Stimulated activated CD8-positive, alpha-beta memory T cell treated with anti-CD3 and anti-CD28 coated beads, Interleukin-12 subunit alpha, Interleukin-12 subunit beta, amount 100 ng/mL, for 4 hours (primary cell): ENCODE results near the gene ITSN2.

ENCODE experiments used
- DNase-seq: peaks from one replicate; pipeline ENCODE4 v3.0.0-alpha.2; 2020; ENCODE audit warnings: low read depth

Gene ITSN2

DNA sequence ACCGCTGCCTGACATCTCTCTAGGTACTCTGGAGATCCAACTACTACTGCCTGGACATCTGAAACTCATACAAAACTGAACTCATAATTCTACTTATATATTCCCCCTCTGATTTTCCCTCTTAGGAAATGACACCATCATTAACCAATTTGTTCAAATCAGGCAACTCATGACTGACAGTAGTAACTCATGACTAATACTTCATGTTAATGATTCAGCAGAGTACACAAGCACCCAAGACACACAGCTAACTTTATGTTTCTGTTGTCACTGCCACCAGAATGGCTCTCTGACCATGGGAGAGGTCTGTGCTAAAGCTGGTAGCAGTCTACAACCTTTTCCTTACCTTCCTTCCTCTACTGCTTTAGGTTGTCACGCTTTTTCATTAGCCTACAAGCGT lies 91.1 kb downstream of the ITSN2 start:
- DNase-seq = no peak

DNA sequence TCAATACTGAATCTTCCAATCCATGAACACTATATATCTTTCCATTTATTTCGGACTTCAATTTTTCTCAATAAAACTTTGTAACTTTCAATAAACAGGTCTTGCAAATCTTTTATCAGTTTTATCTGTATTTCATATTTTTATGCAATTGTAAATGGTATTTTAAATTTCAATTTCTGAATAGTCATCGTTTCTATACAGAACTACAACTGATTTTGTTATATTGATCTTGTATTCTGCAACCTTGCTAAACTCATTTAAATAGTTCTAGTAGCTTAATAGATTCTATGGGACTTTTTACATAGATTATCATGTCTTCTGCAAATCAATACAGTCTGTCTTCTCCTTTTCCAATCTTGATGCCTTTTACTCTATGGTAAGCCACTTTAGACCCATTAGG lies 95.1 kb downstream of the ITSN2 start:
- no peak for DNase-seq

DNA sequence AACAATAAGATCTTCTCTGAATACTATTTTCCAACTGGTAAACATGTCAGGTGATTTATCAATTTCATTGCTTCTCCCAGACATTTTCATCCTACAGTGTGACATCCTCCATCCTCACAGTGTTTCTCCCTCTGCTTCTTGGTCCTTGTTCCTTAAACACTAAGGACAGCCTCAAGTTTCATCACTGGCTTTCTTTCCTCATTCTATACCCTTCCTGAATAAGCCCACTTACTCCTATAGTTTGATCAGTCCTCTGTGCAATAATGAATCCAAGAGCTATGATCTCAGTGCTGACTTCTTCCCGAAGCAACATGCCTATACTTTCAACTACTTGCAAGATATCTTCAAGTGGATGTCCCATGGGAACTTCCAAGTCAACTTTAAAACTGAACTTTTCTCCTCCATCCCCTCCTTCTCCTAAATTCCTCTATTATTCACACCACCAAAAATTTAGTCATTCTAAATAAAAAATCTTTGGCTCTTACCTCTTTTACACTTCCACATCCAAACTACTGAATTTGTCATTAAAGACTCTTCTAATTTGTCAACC lies 97.8 kb downstream of the ITSN2 start:
- DNase-seq = no peak

DNA sequence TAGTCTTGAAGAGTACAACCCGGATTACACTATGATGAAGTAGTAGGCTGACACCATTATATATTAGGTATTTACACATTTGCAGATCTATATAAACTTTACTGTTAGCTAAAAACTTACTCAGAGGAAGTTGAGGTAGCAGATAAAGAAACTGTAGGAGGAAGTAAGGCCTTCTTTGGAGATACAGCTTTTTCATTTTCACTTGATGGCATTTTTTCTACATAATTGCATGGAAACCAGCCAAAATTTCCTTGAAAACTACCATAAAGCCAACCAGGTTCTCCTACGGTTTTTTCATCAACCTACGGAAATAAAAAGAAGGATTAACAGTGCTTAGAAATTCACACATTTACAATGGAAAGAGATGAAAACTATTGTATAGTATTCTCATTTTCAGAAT lies 98.9 kb downstream of the ITSN2 start:
- no peak for DNase-seq

DNA sequence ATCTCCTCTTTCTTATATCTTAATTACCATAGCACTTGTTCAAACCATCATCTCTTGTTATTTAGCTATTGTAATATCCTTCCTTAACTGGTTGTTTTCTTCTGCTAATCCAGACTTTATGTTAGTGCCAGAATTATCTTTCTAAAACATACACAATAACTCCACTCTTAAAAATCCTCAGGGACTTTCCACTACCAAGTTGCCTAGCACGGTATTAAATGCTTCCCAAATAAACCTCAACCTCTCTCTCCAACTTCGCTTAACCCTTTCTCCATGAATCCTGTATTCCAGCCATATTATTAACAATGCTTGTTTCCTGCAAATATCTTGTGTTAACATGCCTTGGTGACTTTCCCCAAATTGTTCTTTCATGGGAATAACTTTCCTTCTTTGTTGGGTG lies 101.0 kb downstream of the ITSN2 start:
- DNase-seq = no peak

DNA sequence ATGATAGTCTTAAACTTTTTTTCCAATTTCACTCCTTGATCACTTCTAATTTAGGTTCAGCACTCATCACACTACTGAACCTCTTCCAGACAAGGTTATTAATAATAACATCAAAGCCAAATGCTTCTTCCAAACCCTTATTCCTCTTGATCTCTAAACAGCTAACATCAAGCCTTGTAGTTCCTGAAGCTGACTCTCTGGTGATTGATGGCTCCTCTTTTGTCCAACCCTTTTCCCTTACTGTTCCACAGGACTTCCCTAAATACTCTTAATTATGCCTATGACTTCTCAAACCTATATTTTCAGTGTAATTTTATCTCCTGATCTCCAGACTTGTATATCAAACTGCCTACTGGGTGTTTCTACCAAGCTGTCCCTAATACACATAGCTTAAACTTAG lies 101.6 kb downstream of the ITSN2 start:
- DNase-seq = no peak

DNA sequence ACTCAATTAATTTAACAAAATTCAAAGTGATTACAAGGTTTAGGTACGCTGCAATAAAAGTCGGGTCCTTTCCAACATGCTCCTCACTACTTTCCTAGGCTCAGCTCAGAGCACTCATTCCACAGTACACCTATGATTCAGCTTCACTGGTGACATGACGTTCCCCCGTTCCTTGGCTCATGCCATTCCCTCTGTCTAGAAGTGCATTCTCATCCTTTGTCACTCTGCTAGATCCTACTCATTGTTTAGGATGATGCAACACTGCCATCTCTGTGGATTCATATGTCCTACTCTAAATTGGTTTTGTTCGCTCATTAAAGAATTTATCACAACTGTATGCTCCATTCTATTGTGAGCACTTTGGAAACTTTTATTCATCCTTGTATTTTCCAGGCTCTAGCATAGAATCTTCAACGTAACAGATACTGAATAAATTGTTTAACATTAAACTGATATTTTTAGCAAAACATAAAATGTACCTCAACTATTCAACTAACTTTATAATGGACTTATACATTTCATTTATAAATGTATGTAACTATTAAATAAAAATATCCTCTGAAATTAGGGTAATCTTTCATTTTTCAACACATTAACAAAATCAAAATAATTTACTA lies 106.9 kb downstream of the ITSN2 start:
- DNase-seq = no peak

DNA sequence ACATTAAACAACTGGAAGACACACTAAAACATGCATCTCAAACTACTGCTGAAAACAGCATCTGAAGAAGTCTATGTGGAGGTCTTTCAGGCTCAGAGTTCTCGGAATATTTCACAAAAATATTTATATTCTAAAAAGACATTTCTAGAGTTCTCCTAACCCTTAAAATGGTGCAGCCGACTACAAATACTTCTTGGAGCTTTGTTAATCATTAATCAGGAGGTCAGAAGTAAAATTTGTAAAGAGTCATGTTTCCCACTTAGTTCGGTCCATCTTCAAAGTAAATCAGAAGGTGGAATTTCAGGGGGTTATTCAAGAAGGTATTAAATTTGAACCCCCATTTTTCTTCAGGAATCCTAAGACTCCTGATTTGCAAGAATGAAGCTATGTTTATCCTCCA lies 112.7 kb downstream of the ITSN2 start:
- DNase-seq = no peak

DNA sequence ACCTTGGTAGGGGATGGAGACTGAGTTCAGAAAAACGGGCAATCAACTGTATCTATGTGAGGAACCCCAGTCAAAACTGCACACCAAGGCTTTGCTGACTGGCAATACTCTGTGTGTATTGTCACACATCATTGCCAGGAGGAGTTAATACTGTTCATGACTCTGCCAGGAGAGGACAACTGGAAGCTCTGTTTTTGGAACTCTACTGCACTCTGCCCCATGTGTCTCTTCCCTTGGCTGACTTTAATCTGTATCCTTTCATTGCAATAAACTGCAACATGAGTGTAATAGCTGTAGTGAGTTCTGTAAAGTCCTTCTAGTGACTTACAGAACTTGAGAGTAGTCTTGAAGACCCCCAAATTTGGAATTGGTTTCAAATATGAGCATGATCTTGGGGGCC lies 113.2 kb downstream of the ITSN2 start:
- no peak for DNase-seq

DNA sequence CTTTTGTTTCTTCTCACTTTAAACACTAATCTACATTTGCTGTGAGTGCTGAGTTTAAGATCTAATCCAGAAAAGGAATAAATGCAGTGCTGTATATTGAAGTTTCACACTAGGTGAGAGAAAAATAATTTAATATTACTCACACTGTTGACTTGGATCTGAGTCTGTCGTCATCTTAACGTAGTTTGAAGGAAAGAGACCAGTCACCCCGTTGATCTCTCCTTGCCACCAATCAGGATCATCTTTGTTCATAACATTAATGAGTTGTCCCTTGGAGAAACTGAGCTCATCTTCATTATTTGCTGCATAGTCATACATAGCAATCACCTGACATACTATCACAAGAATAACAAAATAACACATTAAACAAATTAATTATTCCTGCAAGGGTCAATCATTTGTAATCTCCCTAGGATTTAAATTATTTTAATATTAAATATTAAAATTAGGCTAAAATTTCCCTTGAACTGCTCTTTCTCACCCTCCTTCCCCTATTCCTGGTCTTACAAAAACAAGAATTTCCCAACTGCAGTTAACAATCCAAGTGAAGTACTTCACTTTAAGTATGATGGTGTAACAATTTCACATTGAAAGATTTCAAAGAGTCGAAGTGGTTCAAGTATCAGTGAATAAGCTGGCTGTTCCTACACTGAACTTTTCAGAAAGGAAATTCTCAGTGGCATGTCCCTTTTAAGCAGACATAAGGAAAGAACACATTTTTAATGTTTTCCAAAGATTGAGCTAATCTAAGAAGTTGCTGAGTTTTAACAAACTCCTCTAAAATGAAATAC lies 114.2 kb downstream of the ITSN2 start:
- DNase-seq = no peak

DNA sequence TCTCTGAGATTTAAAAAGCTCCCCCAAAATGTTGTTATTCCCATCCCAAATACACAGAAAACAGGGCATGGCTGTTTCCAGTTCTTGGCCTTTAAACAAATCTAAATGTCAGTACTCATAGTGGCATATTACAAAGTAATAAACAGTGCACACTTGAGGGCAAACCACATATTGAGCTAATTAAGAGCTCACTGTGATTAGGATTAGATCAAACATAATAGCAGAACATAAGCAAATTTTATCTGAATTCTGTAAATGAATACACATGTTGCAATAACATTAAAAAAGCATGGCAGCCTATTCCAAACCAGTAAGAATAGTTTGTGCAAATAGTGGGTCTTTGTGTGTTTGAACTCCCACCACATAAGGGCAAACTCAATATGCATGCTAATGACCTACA lies 118.8 kb downstream of the ITSN2 start:
- DNase-seq = no peak

DNA sequence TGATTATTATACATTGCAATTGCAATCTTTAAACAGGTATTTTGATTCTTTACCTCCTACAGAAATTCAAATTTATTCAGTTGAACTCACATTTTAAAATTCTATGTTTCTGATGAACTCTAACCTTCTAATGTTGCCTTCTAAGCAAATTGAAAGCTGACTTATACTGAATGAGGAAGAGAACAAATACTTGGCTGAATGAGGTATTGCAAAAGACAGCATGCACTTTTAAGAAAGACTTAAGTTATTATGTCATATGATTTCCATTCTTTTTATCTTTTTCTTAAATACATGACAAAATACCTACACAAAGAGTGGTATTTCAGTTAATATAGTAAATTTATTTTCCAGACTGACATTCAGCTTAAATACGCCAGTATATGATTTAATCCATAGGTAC lies 120.8 kb downstream of the ITSN2 start:
- no peak for DNase-seq

DNA sequence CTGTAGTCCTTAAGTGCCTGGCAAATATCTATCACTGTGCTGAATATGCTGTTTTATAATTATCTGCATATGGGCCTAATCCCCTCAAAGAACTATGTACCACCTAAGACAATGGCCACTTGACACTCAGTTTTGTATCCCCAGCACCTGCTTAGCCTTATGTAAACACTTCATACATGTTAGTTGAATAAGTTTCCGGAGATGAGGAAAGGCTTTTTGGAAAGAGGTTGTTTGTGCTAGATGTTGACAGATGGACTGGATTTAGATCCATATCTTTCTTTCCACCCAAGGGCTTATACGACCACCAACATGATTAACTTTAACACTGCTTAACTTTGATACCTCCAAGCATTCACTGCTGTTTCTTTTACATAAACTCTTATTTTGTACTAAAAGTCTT lies 122.2 kb downstream of the ITSN2 start:
- DNase-seq = no peak

DNA sequence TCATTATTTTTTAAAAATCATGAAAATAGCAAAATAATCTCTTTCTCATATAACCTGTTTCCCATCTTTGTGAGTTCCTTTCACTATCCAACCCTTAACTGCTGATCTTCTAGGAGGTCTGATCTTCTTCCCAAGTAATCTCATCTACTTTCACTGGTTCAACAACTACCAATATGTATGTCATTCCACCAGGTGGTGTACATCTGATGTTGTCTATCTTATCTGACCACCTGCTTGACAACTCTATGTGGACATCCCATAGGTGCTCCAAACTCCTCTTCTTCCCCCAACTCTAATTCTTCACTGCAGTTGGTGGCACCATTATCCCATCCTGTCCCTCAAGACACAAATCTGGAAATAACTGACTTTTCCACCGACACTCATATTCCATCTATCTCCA lies 123.0 kb downstream of the ITSN2 start:
- no peak for DNase-seq

DNA sequence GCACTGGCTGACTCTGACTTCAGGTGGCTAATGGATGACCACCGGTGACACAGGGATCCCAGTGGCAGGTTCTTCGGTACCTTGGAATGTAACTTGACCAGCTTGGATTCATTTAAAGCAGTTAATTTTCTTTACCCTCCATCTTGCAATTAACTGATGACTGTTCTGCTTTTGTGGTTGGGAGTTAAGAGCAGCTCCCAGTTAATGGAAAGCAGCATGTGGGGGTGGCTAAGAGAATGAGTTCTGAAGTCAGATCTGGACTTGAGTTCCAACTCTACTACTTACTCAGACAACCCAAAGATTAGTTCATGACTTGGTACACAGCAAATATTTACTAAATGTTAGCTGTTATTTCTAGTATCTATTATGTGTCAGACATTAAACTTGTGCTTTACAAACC lies 127.0 kb downstream of the ITSN2 start:
- DNase-seq = no peak

DNA sequence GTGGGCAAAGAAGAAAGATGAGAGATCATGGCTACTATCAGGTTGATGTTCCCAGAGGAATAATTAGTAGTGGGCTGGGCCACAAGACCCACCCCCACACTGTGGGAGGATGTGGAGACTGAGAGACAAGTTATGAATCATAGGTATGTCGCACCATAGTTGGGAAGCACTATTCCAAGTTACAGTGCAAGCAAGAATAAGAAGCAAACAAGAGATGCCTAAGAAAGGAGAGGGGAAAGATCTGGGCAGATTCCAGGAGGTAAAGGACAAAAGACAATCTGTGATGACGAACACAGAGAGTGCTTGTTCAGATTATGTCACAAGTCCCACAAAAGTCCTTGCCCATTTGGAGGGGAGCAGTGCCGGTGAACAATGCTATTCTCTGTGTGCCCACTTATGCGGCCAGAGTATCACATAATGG lies 128.9 kb downstream of the ITSN2 start:
- no peak for DNase-seq

DNA sequence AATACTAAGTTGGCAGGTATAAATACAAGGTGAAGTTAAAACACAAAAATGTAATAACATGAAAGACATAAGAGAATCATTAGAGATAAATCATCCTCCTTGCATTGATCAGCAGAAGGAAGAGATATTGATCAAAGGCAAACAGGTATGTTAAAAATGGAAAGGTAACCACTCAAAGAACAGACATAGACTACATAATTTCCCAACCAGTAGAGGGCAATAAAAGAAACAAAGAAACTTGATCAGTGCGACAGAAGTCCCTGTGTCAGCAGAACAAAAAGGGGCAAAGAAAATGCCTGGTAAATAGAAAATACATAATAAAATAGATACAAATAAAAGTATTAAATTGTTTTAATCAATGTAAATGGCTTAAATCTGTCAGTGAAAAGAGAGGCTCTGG lies 131.9 kb downstream of the ITSN2 start:
- no peak for DNase-seq

DNA sequence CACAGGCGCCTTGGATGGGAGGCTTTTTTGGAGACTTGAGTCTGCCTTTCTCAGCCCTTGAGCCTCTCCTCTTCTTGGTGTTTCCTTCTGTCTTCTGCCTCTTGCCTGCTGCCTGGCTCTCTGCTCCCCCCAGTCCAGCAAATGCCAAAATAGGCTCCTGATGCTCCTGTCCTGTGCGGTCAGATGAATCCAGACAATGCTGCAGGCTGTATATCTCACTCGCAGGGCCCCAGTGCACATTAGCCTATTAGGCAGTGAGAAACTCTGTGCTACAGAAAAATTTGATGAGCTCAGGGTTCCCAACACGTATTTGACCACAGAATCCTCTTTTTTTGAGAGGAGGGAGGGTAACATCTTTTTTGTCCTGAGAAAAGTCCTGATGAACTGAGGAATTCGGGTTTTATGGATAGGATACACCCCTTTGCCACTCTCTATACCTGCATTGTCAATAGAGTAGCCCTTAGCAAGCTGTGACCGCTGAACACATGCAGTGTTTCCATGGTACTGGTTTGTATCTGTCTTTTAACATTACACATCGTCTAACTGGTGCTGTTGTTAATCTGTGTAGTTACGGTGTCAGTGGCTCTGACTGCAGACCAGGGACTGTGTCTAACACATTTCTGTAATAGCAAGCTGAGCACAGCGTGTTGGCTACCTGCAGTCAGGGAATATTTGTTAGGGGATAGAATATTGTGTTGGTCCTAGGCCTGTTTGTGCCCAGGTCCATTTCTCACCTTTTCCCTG lies 134.7 kb downstream of the ITSN2 start:
- no peak for DNase-seq

DNA sequence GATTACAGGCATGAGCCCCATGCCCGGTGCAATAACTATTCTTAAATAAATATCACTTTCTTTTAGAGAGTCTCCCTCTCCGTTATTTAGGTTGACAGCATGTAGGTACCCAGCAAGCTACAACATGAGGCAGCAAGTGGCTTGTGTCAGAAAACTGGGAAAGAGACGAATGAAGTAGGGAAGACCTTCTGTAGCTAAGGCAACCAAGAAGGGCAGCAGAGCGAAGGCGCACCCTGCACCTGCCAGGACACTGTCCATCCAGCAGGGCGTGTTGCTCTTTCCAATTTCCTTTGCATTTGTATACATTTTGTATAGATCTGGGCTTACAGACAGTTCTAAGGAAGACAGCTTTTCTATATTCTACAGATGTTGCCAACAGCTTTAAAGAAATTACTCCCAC lies 137.4 kb downstream of the ITSN2 start:
- DNase-seq = no peak

DNA sequence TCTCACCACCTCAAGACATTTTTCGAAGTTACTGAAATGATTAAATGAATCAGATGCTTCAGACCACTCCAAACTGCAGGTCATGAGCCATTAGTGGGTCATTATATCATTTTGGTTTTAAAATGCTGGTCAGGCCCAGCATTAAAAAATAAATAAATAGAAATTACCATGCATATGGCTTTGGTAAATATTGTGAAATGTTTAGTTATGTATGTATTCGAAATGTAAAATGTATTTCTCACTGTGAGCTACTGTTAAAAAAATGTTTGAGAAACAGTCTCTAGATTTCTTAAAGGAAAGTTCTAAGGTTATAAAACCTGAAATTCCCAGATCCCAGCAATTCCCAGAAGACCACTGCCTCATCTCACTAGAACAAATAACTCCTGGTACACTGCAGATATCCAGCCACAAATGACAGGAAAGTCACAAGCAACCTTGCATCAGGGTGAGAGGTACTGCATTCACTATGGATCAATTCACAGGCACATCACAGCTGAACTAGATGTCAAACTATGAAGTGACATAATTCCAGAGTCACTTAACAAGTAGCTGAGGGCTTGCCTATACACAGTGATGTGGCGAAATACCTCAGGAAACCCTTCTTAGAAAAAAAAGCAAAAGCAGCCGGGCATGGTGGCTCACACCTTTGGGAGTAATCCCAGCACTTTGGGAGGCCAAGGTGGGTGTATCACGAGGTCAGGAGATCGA lies 138.8 kb downstream of the ITSN2 start:
- DNase-seq = no peak

DNA sequence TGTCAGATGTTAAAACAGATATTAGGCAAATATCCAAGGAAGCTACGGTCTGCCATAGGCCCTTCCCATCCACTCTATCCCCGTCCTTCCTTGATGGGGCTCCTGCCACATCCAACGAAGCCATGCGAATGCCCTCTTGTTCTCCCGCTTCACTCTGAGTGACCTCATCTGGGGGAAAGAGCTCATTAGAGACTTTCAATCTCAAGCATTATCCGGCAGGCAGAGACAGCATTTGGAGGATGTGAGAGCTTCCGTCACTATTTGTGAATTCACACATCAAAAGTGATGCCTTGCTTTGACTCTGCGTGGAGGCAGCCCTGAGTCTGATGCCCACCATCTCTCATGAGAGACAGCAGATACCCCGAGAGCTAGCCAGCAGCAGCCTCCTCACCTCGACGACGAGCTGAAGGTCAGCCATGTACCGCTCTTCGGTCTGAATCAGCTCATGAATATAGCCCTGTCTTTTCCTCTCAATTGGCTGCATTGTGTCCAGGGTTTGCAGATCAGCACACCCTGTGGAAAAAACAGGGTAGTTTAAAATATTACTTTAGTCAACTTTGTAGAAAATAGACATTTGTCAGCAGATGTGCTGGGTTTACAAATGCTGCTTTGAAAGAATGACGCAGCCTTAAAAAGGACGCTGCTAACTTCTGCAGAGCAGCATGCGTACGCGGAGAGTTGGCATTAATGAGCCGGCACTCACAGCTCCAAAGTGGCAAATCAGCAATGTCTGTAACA lies 139.6 kb downstream of the ITSN2 start:
- DNase-seq = no peak

DNA sequence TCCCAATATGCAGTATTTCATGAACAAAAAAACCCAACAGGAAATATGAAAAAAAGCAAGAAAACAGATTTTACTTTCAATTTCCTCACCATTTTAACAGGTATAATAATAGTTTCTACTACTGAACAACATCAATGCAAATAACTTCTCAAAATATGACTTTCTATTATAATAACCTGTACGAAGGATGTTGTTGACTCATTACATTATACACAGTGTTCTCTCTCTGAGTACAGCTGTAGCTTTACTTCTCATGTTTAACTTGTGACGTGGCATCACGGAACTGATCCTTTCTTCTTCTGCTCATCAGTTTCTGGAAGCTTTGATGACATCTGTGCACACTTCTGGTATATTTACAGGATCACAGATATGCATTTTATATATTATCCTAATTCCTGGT lies 145.5 kb downstream of the ITSN2 start:
- DNase-seq = no peak
